Skeletal muscle cell (primary cell): ENCODE data around the gene GLYATL1.
"Not testable (repeated sequence)": the region's sequence is repeated elsewhere in the genome, so short reads cannot be mapped to it uniquely, and the experiment has no call there.

Source experiments
- DNase-seq: peaks from one replicate; pipeline ENCODE4 v3.0.0-alpha.2; 2010; ENCODE audit warnings: low read depth
- H3K4me3 ChIP-seq: 2 replicates; pipeline ENCODE4 v1.5.1; 2011; ENCODE audit warnings: low read depth, mild to moderate bottlenecking, control low read depth, low read length, moderate library complexity

The GLYATL1 gene

GRCh38 chr11:58977470-58977869 is 38.2 kb downstream of the GLYATL1 start:
- DNase-seq: no peak
- no peak overlapping the region for H3K4me3 ChIP-seq

DNA sequence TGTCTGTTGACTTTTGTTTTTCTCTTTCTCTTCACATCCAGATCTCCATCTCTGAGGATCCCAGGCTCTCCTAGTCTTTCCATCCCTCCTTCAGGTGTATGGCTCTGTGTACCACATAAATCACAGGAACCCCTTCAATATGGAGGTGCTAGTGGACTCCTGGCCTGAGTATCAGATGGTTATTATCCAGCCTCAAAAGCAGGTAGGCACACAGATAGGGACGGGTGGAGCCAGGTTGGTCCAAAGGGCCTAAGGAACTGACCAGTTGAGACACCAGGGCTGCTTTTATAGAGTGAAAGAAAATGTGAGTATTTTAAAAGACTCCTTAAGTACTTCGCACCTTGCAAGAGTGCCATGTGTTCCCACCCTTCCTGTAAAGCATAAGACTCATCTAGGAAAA is 39.9 kb downstream of the GLYATL1 start:
- H3K4me3 ChIP-seq: no peak overlapping the region
- DNase-seq: no peak

DNA sequence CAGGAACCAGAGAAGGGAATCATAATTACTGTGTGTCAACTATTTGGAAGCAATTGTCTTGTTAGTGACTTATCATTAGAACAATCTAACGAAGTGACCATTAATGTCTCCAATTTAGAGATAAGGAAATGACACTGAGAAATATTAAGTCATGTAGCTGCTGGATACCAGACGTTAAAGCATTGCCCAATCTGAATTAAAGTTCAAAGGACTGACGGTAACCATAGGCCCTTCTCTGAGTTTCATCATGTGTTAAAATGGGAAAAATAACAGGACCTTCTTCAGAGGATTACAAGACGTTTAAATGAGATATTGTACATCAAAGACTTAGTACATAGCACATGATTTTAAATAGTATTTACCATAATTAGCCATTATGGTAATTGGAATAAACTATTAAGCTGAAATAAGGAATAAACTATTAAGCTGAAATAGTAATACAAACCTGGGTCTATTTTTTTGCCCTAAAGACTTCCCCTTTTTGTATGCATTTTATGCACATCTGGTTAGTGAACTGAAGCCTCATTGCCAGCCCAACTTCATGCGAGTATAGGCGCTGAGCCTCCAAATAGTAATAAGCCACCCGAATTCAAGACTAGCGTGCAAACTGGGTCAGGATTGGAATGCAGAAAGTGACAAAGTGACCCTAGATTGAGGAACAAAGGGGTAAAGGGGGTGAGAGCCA is 41.0 kb downstream of the GLYATL1 start:
- H3K4me3 ChIP-seq: no peak overlapping the region
- DNase-seq: no peak

- H3K4me3 ChIP-seq: no peak overlapping the region
Measured at GRCh38 chr11:58992489-58992888, 53.2 kb downstream of the GLYATL1 start.

DNA sequence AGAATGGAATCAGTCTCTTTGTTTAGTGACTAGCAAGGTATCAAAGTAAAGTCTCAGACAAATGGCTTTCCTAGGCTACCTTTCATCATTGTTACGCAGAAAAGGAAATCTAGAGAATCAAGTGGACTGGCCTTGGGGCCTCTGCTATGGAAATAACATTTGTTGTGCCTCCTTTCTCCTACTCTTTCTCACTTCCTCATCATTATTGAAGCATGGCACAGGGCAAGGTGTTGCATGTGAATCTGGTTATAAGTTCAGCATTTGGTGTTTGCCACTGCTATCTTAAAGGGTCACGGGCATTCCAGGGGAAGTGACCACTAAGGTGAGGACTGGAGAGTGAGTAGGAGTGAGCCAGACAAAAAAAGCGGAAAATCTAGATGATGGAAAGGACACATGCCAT is 54.9 kb downstream of the GLYATL1 start:
- no peak overlapping the region for H3K4me3 ChIP-seq
- DNase-seq: no peak

More at GRCh38 chr11:58992489-58992888, 53.2 kb downstream of the GLYATL1 start:
- DNase-seq: no peak

DNA sequence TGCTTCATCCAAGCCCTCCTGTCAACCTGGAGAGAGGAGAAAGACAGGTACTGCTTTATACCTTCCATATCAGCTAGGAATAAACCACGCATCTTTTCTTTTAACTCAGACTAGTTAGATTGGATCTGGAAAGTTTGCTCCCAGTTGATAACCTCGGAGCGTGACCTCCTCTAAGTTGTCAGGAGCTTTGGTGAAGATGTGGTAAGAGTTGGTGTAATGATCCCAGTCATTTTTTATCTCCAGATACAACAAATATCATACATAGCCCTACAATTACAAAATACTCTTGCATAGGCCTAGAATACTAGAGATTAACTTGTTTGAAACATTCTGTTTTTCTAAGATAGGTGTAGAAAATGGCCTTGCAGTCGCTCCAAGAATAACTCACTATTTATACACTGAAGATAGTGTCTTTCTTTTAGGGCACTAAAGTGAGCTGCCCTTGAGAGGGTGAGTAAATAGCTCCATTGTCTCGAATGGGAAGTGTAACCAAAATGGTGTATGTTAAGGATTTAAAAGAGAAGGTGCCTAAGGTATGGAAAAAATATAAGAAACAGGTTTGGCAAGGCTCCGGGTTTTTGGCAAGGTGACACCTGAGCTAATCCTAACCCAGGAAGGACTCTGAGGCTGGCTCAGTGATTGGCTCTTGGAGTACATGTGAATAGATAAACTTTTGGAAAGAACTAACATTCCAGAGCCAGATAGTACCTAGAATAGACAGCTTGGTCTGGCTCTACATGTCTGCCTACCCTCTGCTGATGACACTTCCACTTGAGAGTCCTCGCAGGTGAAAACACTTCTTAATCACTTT is 59.4 kb downstream of the GLYATL1 start:
- H3K4me3 ChIP-seq: no peak overlapping the region
- no peak for DNase-seq

- H3K4me3 ChIP-seq: no peak overlapping the region
- no peak for DNase-seq
Measured at GRCh38 chr11:58999291-58999680, 60.0 kb downstream of the GLYATL1 start.

- no peak for DNase-seq
- no peak overlapping the region for H3K4me3 ChIP-seq
Measured at GRCh38 chr11:59000003-59000402, 60.7 kb downstream of the GLYATL1 start.

GRCh38 chr11:59002006-59002405 is 62.7 kb downstream of the GLYATL1 start:
- H3K4me3 ChIP-seq, DNase-seq: not testable (repeated sequence)
